Stomach (tissue), 4 donors: Measurements from ENCODE around the gene DPH6.

Experiments
- CTCF ChIP-seq, 7 experiments: fragments of 450-650 bp in 4 of 7; fragments of 200-600 bp in 3 of 7; sonication (generic) in 3 of 7; IDR thresholded peaks; one replicate each; pipeline ENCODE4 v1.5.1; 2016 to 2019; ENCODE audit warnings: antibody characterized with exemption in 7 of 7, control low read depth in 2 of 7, mild to moderate bottlenecking in 1 of 7
- EP300 ChIP-seq: sonication (generic); formaldehyde crosslinking; IDR thresholded peaks from one replicate; pipeline ENCODE4 v1.6.1; 2017; ENCODE audit warnings: antibody characterized with exemption
- POLR2A ChIP-seq, 4 donors: fragments of 450-650 bp; IDR thresholded peaks; one replicate each; pipeline ENCODE4 v1.6.1; 2016; ENCODE audit warnings: antibody characterized with exemption in 4 of 4, control low read depth in 2 of 4, mild to moderate bottlenecking in 1 of 4, moderate library complexity in 1 of 4
- POLR2AphosphoS5 ChIP-seq, 3 donors: sonication (generic); formaldehyde crosslinking; IDR thresholded peaks; one replicate each; pipeline ENCODE4 v1.6.1; 2016; ENCODE audit warnings: antibody characterized with exemption in 3 of 3

GRCh38 chr15:35546511-35547381 is 781 bp upstream of the DPH6 start:
- no peak for TF ChIP-seq POLR2A (IDR thresholded peaks at IDR 0.05)
- TF ChIP-seq CTCF (IDR thresholded peaks at IDR 0.05), result no peak
- TF ChIP-seq EP300, result no peak
- no peak for TF ChIP-seq POLR2AphosphoS5 (IDR thresholded peaks at IDR 0.05)
